ENCODE data around the gene GET3. TPM values are rescaled to one million over a fixed set of nuclear protein-coding genes. Genes with fewer than 3 reads are reported as not detected.

Gene GET3
- total and polyA plus RNA-seq, 3 experiments from 2014 or later, result 72.5 to 101 (median 96.9) TPM

DNA sequence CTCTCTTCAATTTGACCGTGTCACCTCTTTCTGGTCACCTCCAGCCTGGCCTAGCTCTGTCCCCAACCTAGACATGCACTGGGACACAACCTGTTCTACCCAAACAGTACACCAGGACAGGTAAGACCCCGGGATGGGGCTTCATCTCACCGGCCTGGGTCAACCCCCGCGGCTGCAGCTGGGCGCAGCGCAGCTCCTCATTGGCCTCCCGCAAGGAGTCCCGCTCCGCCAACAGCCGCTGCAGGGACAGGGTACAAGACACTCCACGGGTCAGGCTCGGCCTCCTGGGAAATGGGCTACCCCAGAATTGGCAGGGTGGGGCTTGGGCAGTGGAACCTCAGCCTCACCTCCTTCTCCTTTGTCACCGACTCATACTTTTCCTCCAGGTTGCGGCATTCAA is 30.4 kb downstream of the GET3 start:
- DNase-seq, result no peak
- Histone ChIP-seq H3K9me3 (ENCODE audit: low read length) (no peaks in the 10 kb centered on the region), H3K4me1 (ENCODE audit: insufficient read depth, low read length) (no peaks in the 10 kb centered on the region), H3K27ac (ENCODE audit: low read depth, low read length) (no peak overlapping the region), H3K27me3 (ENCODE audit: insufficient read depth, low read length, poor library complexity, severe bottlenecking) (no peaks in the 10 kb centered on the region), H3K36me3 (ENCODE audit: insufficient read depth, low read length) (no peaks in the 10 kb centered on the region), H3K4me3 (ENCODE audit: low read length) (no peak overlapping the region)
- Mint-ChIP-seq H3K4me1 (peaks cover 2 to 8% (median 7%) of the 10 kb centered on the region in 3 donors), H3K36me3 (peaks cover 0 to 1% (median 0%) of the 10 kb centered on the region in 3 donors), H3K4me3 (no peak overlapping the region), H3K27me3 (no peaks in the 10 kb centered on the region), H3K9me3 (no peaks in the 10 kb centered on the region), H3K27ac (peak overlapping the region in 2 of 8 donors; percentile 21 to 48)
- ChIA-PET CTCF (interaction anchor here (1.7 to 14.6 kb wide), 6 partner anchors 8 to 105 kb away, joined by 4 to 326 read pairs (median 46); partner anchors contain the start of genes HOOK2, JUNB, PRDX2 and THSD8), POLR2A (interaction anchor here (0.8 kb wide), 1 partner anchor 26 kb away, joined by 3 read pairs; no protein-coding TSS in a partner anchor)

DNA sequence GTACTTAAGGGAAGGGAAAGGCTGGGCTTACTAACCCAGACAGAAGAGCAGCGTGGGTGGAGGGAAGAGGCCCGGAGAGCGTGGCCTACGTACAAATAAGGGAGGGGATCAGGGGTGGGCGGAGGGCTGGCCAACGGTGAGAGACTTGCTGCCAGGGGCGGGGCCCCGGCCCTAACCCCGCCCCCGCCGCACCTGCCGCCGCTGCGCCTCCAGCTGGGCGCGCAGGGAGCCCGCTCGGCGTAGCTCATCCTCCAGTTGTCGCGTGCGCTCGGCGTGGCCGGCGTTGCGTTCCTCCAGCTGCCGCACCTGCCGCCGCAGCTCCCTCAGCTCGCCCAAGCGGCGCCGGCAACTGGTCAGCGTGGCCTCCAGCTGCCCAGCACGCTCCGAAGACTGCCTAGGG is 32.4 kb downstream of the GET3 start:
- ChIA-PET CTCF (interaction anchor here (0.7 to 16.3 kb wide), 6 partner anchors 9 to 80 kb away, joined by 3 to 483 read pairs (median 4); partner anchors contain the start of genes JUNB, PRDX2 and THSD8), POLR2A (no interaction called here)
- peaks cover 0 to 1% (median 0%) of the 10 kb centered on the region in 3 donors for H3K36me3 Mint-ChIP-seq
- no peaks in the 10 kb centered on the region for H3K9me3 Mint-ChIP-seq
- peaks cover 5 to 17% (median 7%) of the 10 kb centered on the region in 3 donors for H3K4me1 Mint-ChIP-seq
- H3K4me1 ChIP-seq (ENCODE audit: insufficient read depth, low read length), result peaks cover 3% of the 10 kb centered on the region
- no peak overlapping the region for H3K27ac ChIP-seq (ENCODE audit: low read depth, low read length)
- no peaks in the 10 kb centered on the region for H3K9me3 ChIP-seq (ENCODE audit: low read length)
- peak overlapping the region in 2 of 7 donors; percentile 29 to 40 for H3K4me3 Mint-ChIP-seq
- H3K4me3 ChIP-seq (ENCODE audit: low read length), result no peak overlapping the region
- peak in 4 of 5 donors; percentile 40 to 72 (median 48) for DNase-seq
- no peaks in the 10 kb centered on the region for H3K27me3 ChIP-seq (ENCODE audit: insufficient read depth, low read length, poor library complexity, severe bottlenecking)
- H3K27me3 Mint-ChIP-seq, result no peaks in the 10 kb centered on the region
- H3K36me3 ChIP-seq (ENCODE audit: insufficient read depth, low read length), result no peaks in the 10 kb centered on the region
- peak overlapping the region in 1 of 8 donors; percentile 74 for H3K27ac Mint-ChIP-seq

DNA sequence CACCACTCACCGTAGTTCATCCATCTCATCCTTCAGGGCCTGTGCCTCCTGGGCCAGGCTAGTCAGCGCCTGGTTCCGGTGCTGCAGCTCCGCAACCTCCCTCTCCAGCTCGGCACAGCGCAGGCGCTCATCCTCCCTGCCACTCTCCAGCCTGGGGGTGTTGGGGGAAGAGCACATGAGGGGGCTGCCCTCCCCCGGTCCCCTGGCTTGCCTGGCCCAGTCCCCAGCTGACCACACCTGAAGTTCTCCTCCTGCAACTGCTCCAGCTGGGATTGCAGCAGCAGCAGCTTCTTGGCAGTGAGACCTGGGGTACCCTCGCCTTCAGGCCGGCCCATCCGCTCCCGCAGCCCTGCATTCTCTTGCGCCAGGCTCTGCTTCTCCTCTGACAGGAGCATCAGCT is 33.6 kb downstream of the GET3 start:
- Mint-ChIP-seq H3K4me3 (no peak overlapping the region), H3K27ac (no peak overlapping the region), H3K27me3 (no peaks in the 10 kb centered on the region), H3K4me1 (peaks cover 5 to 17% (median 7%) of the 10 kb centered on the region in 3 donors), H3K9me3 (no peaks in the 10 kb centered on the region), H3K36me3 (no peaks in the 10 kb centered on the region)
- Histone ChIP-seq H3K9me3 (ENCODE audit: low read length) (no peaks in the 10 kb centered on the region), H3K36me3 (ENCODE audit: insufficient read depth, low read length) (no peaks in the 10 kb centered on the region), H3K27me3 (ENCODE audit: insufficient read depth, low read length, poor library complexity, severe bottlenecking) (no peaks in the 10 kb centered on the region), H3K4me1 (ENCODE audit: insufficient read depth, low read length) (peaks cover 8% of the 10 kb centered on the region), H3K4me3 (ENCODE audit: low read length) (no peak overlapping the region), H3K27ac (ENCODE audit: low read depth, low read length) (no peak overlapping the region)
- DNase-seq, result no peak
- CTCF ChIA-PET, result interaction anchor here (0.7 to 16.3 kb wide), 3 partner anchors 10 to 26 kb away, joined by 3 to 483 read pairs (median 3); partner anchors contain the start of genes JUNB, PRDX2 and THSD8
- POLR2A ChIA-PET, result interaction anchor here (0.6 kb wide), 1 partner anchor 27 kb away, joined by 6 read pairs; no protein-coding TSS in a partner anchor

- DNase-seq, result no peak
- Histone ChIP-seq H3K4me3 (ENCODE audit: low read length) (no peak overlapping the region), H3K36me3 (ENCODE audit: insufficient read depth, low read length) (no peaks in the 10 kb centered on the region), H3K4me1 (ENCODE audit: insufficient read depth, low read length) (peaks cover 10% of the 10 kb centered on the region), H3K27me3 (ENCODE audit: insufficient read depth, low read length, poor library complexity, severe bottlenecking) (no peaks in the 10 kb centered on the region), H3K9me3 (ENCODE audit: low read length) (no peaks in the 10 kb centered on the region), H3K27ac (ENCODE audit: low read depth, low read length) (no peak overlapping the region)
- Mint-ChIP-seq H3K36me3 (no peaks in the 10 kb centered on the region), H3K4me1 (peaks cover 6 to 16% (median 9%) of the 10 kb centered on the region in 3 donors), H3K27ac (no peak overlapping the region), H3K27me3 (no peaks in the 10 kb centered on the region), H3K9me3 (no peaks in the 10 kb centered on the region), H3K4me3 (no peak overlapping the region)
- POLR2A ChIA-PET, result interaction anchor here (1.0 kb wide), 1 partner anchor 21 kb away, joined by 3 read pairs; no protein-coding TSS in a partner anchor
- CTCF ChIA-PET, result interaction anchor here (1.6 to 16.3 kb wide), 2 partner anchors 25 to 75 kb away, joined by 5 to 483 read pairs; partner anchors contain the start of genes JUNB, PRDX2 and THSD8
These were observed 35.0 kb downstream of the GET3 start for GRCh38 chr19:12772323-12772722.

DNA sequence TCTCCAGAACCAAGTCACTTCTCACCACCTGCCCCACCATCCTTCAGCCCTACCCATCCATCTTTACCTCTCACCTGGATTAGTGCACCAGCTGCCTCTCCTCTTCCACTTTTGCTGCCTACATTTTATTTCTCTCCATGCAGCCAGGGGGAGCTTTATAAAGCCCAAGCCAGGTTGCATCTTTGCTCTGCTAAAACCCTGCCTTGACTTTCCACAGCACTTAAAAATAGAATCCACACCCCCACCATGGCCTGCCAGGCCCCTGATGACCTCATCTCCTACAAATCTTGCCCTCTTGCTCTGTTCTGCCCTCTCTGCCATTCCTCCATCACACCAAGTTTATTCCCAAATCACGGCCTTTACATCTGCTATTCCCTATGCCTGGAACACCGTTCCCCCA is 36.3 kb downstream of the GET3 start:
- Histone ChIP-seq H3K9me3 (ENCODE audit: low read length) (no peaks in the 10 kb centered on the region), H3K4me3 (ENCODE audit: low read length) (no peak overlapping the region), H3K27ac (ENCODE audit: low read depth, low read length) (no peak overlapping the region), H3K36me3 (ENCODE audit: insufficient read depth, low read length) (no peaks in the 10 kb centered on the region), H3K27me3 (ENCODE audit: insufficient read depth, low read length, poor library complexity, severe bottlenecking) (no peaks in the 10 kb centered on the region), H3K4me1 (ENCODE audit: insufficient read depth, low read length) (peaks cover 17% of the 10 kb centered on the region)
- ChIA-PET CTCF (interaction anchor here (0.5 to 16.3 kb wide), 6 partner anchors 9 to 253 kb away, joined by 3 to 483 read pairs (median 16); partner anchors contain the start of genes JUNB, PRDX2 and THSD8), POLR2A (interaction anchor here (0.6 kb wide), 1 partner anchor 8 kb away, joined by 3 read pairs; no protein-coding TSS in a partner anchor)
- H3K4me3 Mint-ChIP-seq, result peak overlapping the region in 6 of 7 donors; percentile 7 to 67 (median 31)
- H3K36me3 Mint-ChIP-seq, result no peaks in the 10 kb centered on the region
- no peaks in the 10 kb centered on the region for H3K9me3 Mint-ChIP-seq
- H3K4me1 Mint-ChIP-seq, result peaks cover 15 to 28% (median 15%) of the 10 kb centered on the region in 3 donors
- peak overlapping the region in 3 of 8 donors; percentile 3 to 53 (median 42) for H3K27ac Mint-ChIP-seq
- H3K27me3 Mint-ChIP-seq, result no peaks in the 10 kb centered on the region
- DNase-seq, result no peak

DNA sequence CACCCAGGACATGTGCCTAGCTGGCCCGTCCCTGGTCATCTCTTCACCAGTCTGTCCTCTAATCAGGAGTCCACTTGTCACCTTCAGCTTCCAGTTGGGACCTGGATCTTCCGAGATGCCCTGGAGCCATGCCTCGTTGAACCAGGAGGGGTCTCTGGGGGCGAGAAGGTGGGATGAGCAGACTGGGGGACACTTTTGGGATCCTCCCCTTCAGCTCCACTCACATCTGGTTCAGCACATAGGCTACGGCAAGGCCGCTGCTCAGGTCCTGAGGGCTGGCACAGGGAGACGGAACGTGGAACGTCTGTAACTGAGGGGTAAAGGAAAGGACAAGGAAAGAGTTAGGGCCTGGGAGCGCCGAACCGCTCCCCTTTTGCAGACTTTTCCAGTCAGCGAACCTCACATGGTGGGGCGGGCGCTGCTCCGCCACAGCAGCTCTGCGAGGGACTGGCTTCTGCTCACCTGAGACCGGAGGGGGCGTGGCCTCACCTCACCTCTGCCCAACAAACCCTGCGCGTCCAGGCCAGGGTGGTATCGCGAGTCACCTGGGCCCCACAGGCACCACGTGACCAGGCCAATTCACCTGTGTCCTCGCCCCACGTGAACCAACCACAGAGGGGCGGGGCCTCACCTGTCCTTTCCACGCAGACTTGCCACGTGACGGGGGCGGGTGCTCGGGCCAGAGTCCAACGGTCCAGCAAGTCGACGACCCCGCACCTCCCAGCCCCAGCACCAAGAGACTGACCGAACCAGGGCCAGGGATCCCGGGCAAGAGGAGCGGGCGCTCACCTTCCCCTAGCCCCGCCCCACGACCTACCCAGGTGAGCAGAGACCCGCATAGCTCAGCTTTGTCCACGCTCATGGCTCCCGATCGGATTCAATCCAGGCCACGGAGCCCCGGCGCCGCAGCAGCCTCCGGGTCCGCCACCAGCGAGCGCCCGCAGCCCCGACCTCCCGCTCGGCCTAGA is 37.6 kb downstream of the GET3 start, which contains the start of gene HOOK2:
TSS of gene HOOK2 (minus strand) at position 965 of the 968 bp plus-strand sequence. CDS start at position 862, 103 bp downstream.
- H3K27me3 Mint-ChIP-seq, result peaks cover 0 to 2% of the 10 kb centered on the region in 2 donors
- POLR2A ChIA-PET, result interaction anchor here (0.6 to 1.8 kb wide), 3 partner anchors 17 to 1063 kb away, joined by 4 to 10 read pairs (median 6); partner anchors contain the start of gene JUNB
- H3K27ac ChIP-seq (ENCODE audit: low read depth, low read length), result peak within 1 kb of the TSS; percentile 57

DNA sequence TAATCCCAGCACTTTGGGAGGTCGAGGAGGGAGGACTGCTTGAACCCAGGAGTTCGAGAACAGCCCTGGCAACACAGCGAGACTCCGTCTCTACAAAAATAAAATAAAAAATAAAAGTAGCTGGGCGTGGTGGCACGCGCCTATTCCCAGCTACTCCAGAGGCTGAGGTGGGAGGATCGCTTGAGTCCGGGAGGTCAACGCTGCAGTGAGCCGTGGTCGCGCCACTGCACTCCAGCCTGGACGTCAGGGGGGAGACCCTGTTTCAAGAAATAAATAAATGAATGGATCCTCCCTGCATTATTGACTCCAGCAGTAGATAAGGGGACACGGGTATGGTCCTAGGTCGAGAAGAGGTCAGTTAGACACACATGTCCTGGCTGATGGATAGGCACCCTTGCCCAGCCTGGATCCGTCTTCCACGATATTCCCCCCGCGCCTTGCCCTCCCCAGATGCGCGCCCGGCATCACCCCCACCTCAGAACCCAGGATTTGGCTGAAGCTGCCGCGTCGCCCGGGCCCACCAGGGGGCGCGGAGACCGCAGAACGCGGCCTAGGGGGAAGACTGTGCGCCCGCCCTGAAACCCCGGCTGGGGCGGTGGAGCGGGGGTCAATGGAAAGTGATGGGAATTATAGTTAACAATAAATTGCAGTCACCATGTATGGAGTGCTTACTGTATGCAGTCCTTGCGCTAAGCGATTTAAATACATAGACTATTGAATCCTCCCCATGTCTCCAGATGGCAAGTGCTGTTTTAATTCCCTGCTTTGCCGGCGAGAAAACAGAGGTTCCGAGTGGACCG is 40.1 kb downstream of the GET3 start:
- POLR2A ChIA-PET, result interaction anchor here (0.9 to 3.6 kb wide), 4 partner anchors 11 to 21 kb away, joined by 3 to 167 read pairs (median 8); partner anchors contain the start of gene JUNB
- peak; percentile 74 to 86 (median 78) for DNase-seq
- Mint-ChIP-seq H3K27ac (peak overlapping the region; percentile 78 to 98 (median 94)), H3K27me3 (peaks cover 0 to 2% of the 10 kb centered on the region in 2 donors), H3K4me3 (peak overlapping the region; percentile 81 to 94 (median 85)), H3K9me3 (no peaks in the 10 kb centered on the region), H3K36me3 (peaks cover 0 to 1% (median 0%) of the 10 kb centered on the region in 3 donors), H3K4me1 (peaks cover 27 to 51% (median 30%) of the 10 kb centered on the region in 3 donors)
- Histone ChIP-seq H3K4me1 (ENCODE audit: insufficient read depth, low read length) (peaks cover 39% of the 10 kb centered on the region), H3K36me3 (ENCODE audit: insufficient read depth, low read length) (no peaks in the 10 kb centered on the region), H3K27me3 (ENCODE audit: insufficient read depth, low read length, poor library complexity, severe bottlenecking) (no peaks in the 10 kb centered on the region), H3K27ac (ENCODE audit: low read depth, low read length) (peak overlapping the region; percentile 61), H3K9me3 (ENCODE audit: low read length) (no peaks in the 10 kb centered on the region), H3K4me3 (ENCODE audit: low read length) (peak overlapping the region; percentile 92)
- CTCF ChIA-PET, result interaction anchor here (1.0 to 16.3 kb wide), 11 partner anchors 9 to 108 kb away, joined by 3 to 483 read pairs (median 5); partner anchors contain the start of genes JUNB, PRDX2, RNASEH2A and THSD8

More for the DNA sequence above, 37.6 kb downstream of the GET3 start, which contains the start of gene HOOK2:
- no peaks in the 10 kb centered on the region for H3K36me3 ChIP-seq (ENCODE audit: insufficient read depth, low read length)
- peaks cover 29% of the 10 kb centered on the region for H3K4me1 ChIP-seq (ENCODE audit: insufficient read depth, low read length)
- H3K27ac Mint-ChIP-seq, result peak within 1 kb of the TSS; percentile 57 to 90 (median 76)
- no peaks in the 10 kb centered on the region for H3K9me3 Mint-ChIP-seq
- no peaks in the 10 kb centered on the region for H3K27me3 ChIP-seq (ENCODE audit: insufficient read depth, low read length, poor library complexity, severe bottlenecking)
- peak in 2 of 5 donors; percentile 41 to 72 for DNase-seq
- H3K4me3 Mint-ChIP-seq, result peak within 1 kb of the TSS; percentile 78 to 90 (median 80)
- H3K4me1 Mint-ChIP-seq, result peaks cover 22 to 37% (median 23%) of the 10 kb centered on the region in 3 donors
- H3K9me3 ChIP-seq (ENCODE audit: low read length), result no peaks in the 10 kb centered on the region
- H3K4me3 ChIP-seq (ENCODE audit: low read length), result peak within 1 kb of the TSS; percentile 83
- CTCF ChIA-PET, result interaction anchor here (1.1 to 16.3 kb wide), 7 partner anchors 8 to 72 kb away, joined by 3 to 483 read pairs (median 7); partner anchors contain the start of genes JUNB, PRDX2 and THSD8
- no peaks in the 10 kb centered on the region for H3K36me3 Mint-ChIP-seq
